GM12873 (cell line): ENCODE measurements around the gene PAXX.

Source experiments
- TF ChIP-seq, protein P1 (sequence below): IDR thresholded peaks from 2 replicates; pipeline ENCODE4 v1.5.1; 2012; ENCODE audit warnings: low read depth, mild to moderate bottlenecking, moderate library complexity, low read length, control low read depth; ENCODE audit not compliant: insufficient read depth; ENCODE audit errors: missing control alignments

The PAXX gene

DNA sequence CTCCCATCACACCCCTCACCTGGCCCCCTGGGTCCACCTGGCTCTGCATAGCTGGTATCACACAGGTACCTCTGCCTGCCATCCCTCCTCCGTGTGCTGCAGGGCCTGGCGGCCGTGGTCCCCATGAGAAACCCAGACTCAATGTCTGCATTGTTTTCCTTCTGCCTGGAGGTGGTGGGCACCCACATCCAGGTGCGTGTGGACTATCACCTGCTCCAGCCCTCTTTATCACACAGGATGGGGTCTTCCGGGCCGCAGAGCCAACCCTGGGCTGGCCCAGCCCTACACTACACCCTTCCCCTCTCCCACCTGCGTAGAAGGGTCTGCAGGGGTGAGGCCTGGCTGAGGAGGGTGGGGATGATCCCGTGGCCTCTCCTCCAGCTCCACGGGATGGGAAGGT lies 46.7 kb downstream of the PAXX start:
- TF ChIP-seq, protein P1, sequence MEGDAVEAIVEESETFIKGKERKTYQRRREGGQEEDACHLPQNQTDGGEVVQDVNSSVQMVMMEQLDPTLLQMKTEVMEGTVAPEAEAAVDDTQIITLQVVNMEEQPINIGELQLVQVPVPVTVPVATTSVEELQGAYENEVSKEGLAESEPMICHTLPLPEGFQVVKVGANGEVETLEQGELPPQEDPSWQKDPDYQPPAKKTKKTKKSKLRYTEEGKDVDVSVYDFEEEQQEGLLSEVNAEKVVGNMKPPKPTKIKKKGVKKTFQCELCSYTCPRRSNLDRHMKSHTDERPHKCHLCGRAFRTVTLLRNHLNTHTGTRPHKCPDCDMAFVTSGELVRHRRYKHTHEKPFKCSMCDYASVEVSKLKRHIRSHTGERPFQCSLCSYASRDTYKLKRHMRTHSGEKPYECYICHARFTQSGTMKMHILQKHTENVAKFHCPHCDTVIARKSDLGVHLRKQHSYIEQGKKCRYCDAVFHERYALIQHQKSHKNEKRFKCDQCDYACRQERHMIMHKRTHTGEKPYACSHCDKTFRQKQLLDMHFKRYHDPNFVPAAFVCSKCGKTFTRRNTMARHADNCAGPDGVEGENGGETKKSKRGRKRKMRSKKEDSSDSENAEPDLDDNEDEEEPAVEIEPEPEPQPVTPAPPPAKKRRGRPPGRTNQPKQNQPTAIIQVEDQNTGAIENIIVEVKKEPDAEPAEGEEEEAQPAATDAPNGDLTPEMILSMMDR, result no peak

DNA sequence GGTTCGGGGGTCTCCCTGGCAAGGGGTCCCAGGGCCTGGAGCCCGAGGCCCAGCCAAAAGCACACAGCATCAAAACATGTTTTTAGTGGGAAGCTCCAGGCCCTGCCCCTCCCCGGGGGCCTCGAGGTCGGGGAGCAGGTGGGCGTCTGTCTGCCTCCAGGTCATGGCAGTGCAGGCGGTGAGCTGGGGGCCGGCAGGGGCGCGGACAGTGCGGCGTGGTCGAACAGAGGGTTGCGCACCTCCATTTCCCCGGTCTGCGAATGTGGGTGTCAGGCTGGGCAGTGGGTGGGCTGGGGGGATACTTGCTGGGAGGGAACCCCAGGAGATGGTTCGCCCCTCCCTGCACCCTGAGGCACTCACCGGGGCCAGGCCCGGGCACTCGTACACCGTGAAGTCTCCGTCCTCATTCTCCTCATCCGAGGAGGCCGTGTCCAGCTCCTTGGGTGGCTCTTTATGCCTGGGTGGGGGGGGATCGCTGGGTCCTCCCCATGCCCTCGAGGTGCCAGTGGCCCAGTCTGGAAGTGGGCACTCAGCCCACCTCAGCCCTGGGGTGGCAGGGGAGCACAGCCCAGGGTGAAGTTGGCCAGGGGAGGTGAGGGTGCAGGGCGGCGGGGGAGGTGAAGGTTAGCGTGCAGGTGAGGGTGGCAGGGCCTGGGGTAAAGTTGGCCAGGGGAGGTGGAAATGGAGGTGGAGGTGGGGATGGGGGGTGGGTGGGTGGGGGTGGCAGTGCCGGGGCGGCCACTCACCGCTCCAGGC lies 47.6 kb downstream of the PAXX start:
- TF ChIP-seq, protein P1, result no peak

DNA sequence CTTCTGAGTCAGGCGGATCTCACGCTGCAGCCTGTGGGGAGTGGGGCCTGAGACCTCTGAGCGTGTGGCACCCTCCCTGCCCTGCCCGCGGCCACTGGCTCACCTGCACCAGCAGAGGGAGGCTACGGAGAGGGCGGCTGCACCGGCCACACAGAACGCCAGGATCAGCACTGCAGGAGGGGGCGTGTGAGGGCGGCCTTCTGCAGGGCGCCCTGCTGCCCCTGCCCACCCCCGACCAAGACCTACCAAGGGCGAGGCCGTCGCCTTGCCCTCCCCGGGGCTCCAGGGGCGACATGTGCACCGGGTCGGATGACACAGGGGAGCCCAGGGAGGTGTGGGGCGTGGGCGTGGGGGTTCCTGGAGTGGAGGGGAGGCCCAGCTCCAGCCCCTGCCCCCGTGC lies 48.3 kb downstream of the PAXX start:
- TF ChIP-seq, protein P1, result no peak

DNA sequence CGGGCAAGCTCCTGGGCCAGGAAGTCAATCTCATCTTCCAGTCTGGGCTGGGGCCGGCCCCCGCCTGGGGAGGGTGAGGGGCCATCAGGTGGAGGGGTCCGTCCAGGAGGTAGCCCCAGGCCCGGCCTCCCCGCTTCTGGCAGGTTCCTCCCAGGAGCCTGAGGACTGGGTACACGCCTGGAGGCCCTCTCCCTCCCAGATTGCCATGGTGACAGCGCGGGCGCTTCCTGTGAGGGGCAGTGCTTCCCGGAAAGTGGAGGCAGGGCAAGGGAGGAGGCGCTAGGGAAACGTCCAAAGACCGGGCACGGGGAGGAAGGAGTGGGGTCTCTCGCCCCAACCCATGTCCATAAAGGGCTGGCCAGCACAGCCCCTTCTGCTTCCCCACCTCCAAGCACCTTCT lies 48.9 kb downstream of the PAXX start:
- TF ChIP-seq, protein P1, result no peak

- TF ChIP-seq, protein P1, result no peak
Observed at GRCh38 chr9:137042751-137043727, 50.8 kb downstream of the PAXX start.
